Left lung (tissue), 10 donors: ENCODE data around the gene ATG13. TPM values are rescaled to one million over a fixed set of nuclear protein-coding genes. Genes with fewer than 3 reads are reported as not detected.
A peak's percentile ranks its signal among the peaks of the same experiment; 100 is the strongest.

ENCODE experiments used
- ATAC-seq: fragments of 200-7000 bp; cut with Tn5 transposase; one replicate; pipeline ENCODE4 v1.9.1; 2020; ENCODE audit warnings: moderate library complexity
- DNase-seq, 4 donors: peaks; one replicate each; pipeline ENCODE4 v3.0.0-alpha.2; 2013 to 2020
- H3K27ac ChIP-seq, 2 donors: fragments of 200-600 bp; sonication (generic) in 1 of 2; one replicate each; pipeline versions ENCODE4 v1.5.0 to v1.8.0; 2020 to 2021
- H3K27me3 ChIP-seq, 2 donors: fragments of 200-600 bp; sonication (generic) in 1 of 2; one replicate each; pipeline versions ENCODE4 v1.5.0 to v1.8.0; 2020 to 2021
- H3K36me3 ChIP-seq, 2 donors: fragments of 200-600 bp; sonication (generic) in 1 of 2; one replicate each; pipeline versions ENCODE4 v1.5.0 to v1.8.0; 2020 to 2021
- H3K4me1 ChIP-seq, 2 donors: fragments of 200-600 bp; one replicate each; pipeline ENCODE4 v1.8.0; 2021
- H3K4me3 ChIP-seq, 2 donors: fragments of 200-600 bp; sonication (generic) in 1 of 2; one replicate each; pipeline versions ENCODE4 v1.5.0 to v1.8.0; 2020 to 2021; ENCODE audit warnings: mild to moderate bottlenecking in 1 of 2
- H3K9me3 ChIP-seq, 2 donors: fragments of 200-600 bp; sonication (generic) in 1 of 2; one replicate each; pipeline versions ENCODE4 v1.5.0 to v1.8.0; 2020 to 2021
- intact Hi-C, 2 donors: fragments of 100-400 bp; cut with DNase I; formaldehyde crosslinking; loops; one replicate each; pipeline versions ENCODE4 v1.11.2 to v1.14.2; 2022
- polyA plus RNA-seq, 6 donors: library from polyadenylated mRNA; unstranded; fragments of 120-200 nt; gene quantifications; one replicate each; pipeline ENCODE4 v1.2.1, GENCODE V29; 2013; ENCODE audit not compliant: insufficient read length in 6 of 6
- total RNA-seq, 2 donors: library from RNA; stranded (reverse); fragmentation: NEBNext Ultra II Directional; extraction: Animal tissue kit (Norgen Biotek cat#: 25700); gene quantifications; one replicate each; pipeline ENCODE4 v1.2.1, GENCODE V29; 2021
- TF ChIP-seq, protein P1 (sequence below), 2 donors: fragments of 200-600 bp; sonication (generic) in 1 of 2; IDR thresholded peaks; one replicate each; pipeline versions ENCODE4 v1.5.0 to v1.8.0; 2021; ENCODE audit warnings: antibody characterized with exemption in 2 of 2
- donor health status: DM: no; HTN: yes; CAD: no.
- donor health status: DM: no; HTN: no; CAD: no.

ATG13 gene
- total and polyA plus RNA-seq, 8 donors, result 47.1 to 58.2 (median 52.3) TPM

DNA sequence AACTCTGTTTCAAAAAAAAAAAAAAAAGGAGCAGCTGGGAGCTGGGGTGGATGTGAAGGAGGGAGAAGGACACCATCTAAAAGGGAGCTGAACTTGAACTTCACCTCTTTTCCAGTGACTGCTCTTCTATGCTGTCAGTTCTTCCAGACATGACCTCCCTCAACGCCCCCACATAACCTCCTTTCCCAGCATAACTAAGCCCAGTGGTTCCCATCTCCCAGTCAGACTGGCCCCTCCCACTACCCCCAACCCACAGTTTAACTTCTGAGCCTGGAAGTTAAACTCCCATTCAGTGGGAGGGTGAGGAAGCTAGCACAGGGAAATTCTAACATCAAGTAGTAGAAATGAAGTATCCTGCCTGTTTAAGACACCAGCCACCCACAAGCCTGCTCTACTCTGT is 81.2 kb downstream of the ATG13 start:
- Histone ChIP-seq H3K4me1 (peaks cover 18 to 62% of the 10 kb centered on the region in 2 donors), H3K27ac (no peak overlapping the region), H3K36me3 (peaks cover 0 to 49% of the 10 kb centered on the region in 2 donors), H3K9me3 (no peaks in the 10 kb centered on the region), H3K4me3 (no peak overlapping the region), H3K27me3 (no peaks in the 10 kb centered on the region)
- intact Hi-C loops, result no loop called here
- no peak for ATAC-seq
- no peak for DNase-seq
- TF ChIP-seq, protein P1, sequence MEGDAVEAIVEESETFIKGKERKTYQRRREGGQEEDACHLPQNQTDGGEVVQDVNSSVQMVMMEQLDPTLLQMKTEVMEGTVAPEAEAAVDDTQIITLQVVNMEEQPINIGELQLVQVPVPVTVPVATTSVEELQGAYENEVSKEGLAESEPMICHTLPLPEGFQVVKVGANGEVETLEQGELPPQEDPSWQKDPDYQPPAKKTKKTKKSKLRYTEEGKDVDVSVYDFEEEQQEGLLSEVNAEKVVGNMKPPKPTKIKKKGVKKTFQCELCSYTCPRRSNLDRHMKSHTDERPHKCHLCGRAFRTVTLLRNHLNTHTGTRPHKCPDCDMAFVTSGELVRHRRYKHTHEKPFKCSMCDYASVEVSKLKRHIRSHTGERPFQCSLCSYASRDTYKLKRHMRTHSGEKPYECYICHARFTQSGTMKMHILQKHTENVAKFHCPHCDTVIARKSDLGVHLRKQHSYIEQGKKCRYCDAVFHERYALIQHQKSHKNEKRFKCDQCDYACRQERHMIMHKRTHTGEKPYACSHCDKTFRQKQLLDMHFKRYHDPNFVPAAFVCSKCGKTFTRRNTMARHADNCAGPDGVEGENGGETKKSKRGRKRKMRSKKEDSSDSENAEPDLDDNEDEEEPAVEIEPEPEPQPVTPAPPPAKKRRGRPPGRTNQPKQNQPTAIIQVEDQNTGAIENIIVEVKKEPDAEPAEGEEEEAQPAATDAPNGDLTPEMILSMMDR (IDR thresholded peaks at IDR 0.05), result no peak

DNA sequence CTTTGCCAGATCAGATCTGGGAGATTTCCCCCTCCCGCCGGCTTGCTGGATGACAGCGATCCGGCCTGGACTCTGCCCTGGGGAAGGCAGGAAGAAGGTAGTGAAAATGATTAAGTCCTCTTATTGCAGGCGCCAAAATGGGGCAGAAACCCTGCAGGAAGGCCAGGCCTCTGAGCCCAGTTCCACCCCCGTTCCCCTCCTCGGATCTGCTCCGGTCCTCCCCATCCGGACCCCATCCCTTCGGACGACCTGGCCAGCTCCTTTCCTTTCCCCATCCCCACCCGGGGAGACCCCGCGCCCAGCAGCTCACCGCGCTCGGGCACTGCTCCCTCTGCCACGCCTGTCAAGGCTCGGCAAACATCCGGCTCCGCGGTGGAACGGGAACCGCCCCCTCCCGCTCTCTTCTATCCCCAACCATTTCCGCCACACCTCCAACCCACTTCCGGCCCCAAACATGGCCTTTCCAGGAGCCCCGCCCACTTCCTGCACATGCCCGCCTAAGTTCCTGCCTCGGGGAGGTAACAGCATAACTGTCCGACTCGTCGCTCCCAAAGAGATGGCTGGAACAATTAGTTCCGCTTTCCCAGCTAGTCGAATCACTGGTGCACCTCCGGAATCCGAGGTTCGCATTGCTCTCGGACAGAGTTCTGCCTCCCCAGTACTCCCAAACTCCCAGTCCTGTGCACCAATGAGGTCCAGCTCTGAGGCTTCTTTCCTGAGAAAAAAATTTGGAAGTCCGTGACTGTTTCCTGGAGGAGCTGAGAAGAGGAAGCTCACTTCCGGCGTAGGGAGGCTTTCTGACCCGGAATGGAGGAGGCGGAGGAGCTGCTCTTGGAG is 83.1 kb downstream of the ATG13 start, which contains the start of the genes ARHGAP1 and ZNF408:
ARHGAP1 (minus strand) TSS at position 379 of the 837 bp plus-strand sequence. CDS start 4,512 bp downstream, outside the sequence.
ZNF408 (plus strand) TSS at position 791 of the 837 bp plus-strand sequence; CDS start at position 808, 17 bp downstream.
- Histone ChIP-seq H3K27ac (peak within 1 kb of the TSS; percentile 88 to 94), H3K4me1 (peaks cover 18 to 62% of the 10 kb centered on the region in 2 donors), H3K27me3 (no peaks in the 10 kb centered on the region), H3K9me3 (no peaks in the 10 kb centered on the region), H3K36me3 (peaks cover 5 to 49% of the 10 kb centered on the region in 2 donors), H3K4me3 (peak within 1 kb of the TSS; percentile 97 to 98)
- DNase-seq (peak; percentile 98 to 100 (median 99)), ATAC-seq (peak; percentile 98)
- TF ChIP-seq, protein P1 (IDR thresholded peaks at IDR 0.05), result no peak
- intact Hi-C loops, result no loop called here

DNA sequence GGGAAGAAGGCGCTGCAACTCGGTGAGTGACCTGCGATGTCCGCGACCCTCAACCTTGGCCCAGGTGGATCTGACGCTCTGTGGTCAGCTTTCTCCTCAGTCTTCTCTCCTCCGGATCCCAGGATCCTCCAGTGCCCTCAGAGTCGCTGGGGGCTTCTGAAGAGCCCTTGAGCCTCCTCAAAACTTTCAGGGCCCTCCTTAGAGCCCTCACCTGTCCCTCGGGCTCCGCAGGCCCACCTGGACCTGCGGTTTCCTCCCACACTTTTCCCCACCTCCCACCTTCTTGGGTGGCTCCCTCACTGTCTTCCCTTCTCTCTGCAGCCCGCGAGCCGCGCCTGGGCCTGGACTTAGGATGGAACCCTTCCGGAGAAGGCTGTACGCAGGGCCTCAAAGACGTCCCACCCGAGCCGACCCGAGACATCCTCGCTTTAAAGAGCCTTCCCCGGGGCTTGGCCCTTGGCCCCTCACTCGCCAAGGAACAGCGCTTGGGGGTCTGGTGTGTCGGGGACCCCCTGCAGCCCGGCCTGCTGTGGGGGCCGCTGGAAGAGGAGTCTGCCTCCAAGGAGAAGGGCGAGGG is 83.8 kb downstream of the ATG13 start:
- intact Hi-C loops, result no loop called here
- H3K4me3 ChIP-seq, result peak overlapping the region; percentile 97 to 98
- ATAC-seq (no peak), DNase-seq (peak in 1 of 4 donors; percentile 81)
- peak overlapping the region; percentile 88 to 94 for H3K27ac ChIP-seq
- H3K4me1 ChIP-seq, result peaks cover 18 to 56% of the 10 kb centered on the region in 2 donors
- no peaks in the 10 kb centered on the region for H3K27me3 ChIP-seq
- no peaks in the 10 kb centered on the region for H3K9me3 ChIP-seq
- TF ChIP-seq, protein P1 (IDR thresholded peaks at IDR 0.05), result no peak
- H3K36me3 ChIP-seq, result peaks cover 7 to 49% of the 10 kb centered on the region in 2 donors

DNA sequence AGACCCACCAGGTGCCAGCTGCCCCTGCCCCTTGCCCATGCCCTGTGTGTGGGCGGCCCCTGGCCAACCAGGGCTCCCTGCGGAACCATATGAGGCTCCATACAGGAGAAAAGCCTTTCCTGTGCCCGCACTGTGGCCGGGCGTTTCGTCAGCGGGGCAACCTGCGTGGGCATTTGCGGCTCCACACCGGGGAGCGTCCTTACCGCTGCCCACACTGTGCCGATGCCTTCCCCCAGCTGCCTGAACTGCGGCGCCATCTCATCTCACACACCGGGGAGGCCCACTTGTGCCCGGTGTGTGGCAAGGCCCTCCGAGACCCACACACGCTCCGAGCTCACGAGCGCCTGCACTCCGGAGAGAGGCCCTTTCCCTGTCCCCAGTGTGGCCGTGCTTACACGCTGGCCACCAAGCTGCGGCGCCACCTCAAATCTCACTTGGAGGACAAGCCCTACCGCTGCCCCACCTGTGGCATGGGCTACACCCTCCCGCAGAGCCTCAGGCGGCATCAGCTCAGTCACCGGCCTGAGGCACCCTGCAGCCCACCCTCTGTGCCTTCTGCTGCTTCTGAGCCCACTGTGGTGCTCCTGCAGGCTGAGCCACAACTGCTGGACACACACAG is 87.8 kb downstream of the ATG13 start:
- Histone ChIP-seq H3K36me3 (peaks cover 7 to 66% of the 10 kb centered on the region in 2 donors), H3K9me3 (no peaks in the 10 kb centered on the region), H3K27ac (no peak overlapping the region), H3K27me3 (no peaks in the 10 kb centered on the region), H3K4me1 (peaks cover 6 to 24% of the 10 kb centered on the region in 2 donors), H3K4me3 (no peak overlapping the region)
- ATAC-seq, result no peak
- TF ChIP-seq, protein P1 (IDR thresholded peaks at IDR 0.05), result no peak
- intact Hi-C loops, result no loop called here
- DNase-seq, result peak in 1 of 4 donors; percentile 70
